Measurements from ENCODE around the gene DUSP14. TPM values are rescaled to one million over a fixed set of nuclear protein-coding genes. Genes with fewer than 3 reads are reported as not detected.

DUSP14 gene
- polyA plus RNA-seq, 3 donors, result 11.2 to 18.1 (median 15.8) TPM

DNA sequence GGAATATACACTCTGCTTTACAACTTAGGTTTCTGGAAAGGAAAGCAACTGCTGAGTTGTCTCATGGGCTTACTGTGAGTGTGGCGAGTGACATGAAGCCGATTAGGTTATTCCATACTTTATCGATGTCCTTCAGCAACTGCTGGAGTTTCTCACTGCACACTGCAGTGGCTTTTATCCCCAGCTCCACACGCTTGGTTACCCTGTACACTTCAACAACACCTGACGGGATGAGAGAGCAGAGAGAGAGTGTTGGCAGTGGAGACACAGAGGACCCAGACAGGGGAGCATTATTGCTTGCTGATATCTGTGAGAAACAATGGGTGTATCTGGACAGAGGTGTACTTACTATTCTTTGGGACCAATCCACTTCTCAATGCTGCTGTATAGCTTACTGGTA, 46.2 kb downstream of the DUSP14 start:
- no peak for DNase-seq (ENCODE audit: extremely low read depth in 1 of 11, low read depth in 9 of 11, low spot score in 4 of 11)

DNA sequence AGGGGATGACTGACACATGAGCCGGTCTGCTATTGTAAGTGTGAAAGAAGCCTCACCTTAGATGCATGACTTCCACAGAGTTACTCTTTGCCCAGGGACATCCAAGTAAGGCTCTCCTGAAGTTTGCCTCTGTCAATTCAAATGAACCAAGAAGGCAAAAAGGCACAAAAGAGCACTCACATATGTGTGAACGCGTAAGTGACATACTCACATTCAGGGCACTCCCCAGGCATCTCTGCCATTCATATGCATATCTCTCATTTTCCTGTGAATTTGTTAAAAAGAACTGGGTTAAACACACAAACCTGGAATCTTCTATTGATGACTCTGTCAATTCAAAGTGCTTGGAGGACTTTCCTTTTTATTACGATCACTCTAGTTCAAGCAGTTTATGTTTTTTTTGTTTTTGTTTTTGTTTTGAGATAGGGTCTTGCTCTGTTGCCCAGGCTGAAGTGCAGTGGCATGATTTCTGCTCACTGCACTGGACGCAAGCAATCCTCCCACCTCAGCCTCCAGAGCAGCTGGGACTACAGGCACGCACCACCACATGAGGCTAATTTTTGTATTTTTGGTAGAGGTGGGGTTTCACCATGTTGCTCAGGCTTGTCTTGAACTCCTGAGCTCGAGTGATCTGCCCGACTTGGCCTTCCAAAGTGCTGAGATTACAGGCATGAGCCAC, 49.4 kb downstream of the DUSP14 start:
- no peak for DNase-seq (ENCODE audit: extremely low read depth in 1 of 11, low read depth in 9 of 11, low spot score in 4 of 11)

DNA sequence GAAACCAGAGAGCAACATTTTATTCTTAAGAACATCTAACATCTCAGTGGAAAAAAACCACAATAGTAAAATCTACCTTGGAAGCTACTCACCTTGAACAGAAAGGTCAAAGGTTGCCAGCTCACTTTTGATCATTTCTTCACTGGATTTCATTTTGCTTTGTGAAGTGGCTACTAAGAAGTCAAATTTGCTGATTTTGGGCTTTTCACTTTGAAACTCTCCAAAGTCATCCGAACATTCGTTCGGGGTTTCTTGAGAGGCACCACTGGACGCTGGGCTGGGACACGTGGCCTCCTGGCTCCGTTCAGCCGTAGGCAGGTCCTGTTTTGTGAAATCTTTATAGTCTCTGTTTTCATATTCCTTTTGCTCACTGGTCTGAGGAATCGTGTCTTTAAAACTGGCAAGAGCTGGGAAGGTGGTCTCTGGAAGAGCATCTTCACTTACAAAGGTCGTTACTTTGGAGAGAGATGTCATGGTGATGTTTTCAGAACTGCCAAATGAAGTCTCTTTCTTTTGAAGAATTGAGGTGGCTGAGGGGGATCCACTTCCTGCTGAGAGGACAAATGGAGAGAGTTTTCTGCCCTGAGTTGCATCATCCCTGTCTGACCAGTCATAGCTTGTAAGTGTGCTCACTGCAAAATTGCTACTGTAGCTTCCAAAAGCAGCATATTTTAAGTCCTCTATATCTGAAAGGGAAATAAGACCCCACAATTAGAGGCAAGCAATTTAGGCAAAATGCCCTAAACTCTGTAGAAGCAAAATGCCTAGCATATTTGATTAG, 52.4 kb downstream of the DUSP14 start:
- DNase-seq (ENCODE audit: extremely low read depth in 1 of 11, low read depth in 9 of 11, low spot score in 4 of 11), result no peak

DNA sequence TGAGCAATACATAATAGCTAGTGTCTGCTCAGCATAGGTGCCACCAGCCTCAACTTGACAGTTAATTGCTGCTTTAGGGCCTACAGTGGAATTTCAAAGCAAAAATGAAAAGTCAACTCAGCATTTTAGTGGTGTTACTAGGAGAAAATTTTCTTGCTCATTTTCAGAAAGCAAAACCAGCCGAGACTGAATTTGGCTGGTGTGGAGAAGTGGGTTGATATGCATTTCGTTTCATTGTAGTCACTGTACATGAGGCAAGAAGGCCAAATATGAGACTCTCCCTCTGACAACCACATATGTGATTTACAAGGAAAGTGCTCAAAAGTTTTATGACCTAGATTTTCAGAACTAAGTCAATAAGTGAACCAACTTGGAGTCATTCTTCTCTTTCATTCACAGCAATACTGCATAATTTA, 54.0 kb downstream of the DUSP14 start:
- DNase-seq (ENCODE audit: extremely low read depth in 1 of 11, low read depth in 9 of 11, low spot score in 4 of 11), result no peak

DNA sequence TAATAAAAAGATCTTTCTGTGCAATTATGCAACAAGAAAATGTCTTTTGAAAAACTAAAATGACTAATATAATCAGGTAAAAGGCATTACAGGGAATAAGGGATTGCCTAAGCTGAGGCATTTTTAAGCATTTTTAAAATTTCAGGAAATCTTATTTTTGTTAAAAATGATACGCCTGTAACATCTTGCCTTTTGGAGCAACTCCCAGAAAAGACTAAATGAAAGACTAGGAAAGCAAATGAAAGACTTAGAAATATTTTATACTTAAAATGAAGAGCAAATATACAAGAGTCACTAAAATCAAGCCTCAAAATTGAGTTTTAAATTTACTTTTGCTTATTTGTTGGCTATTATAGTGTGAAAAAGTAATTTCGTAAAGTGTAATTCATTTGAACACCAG, 55.8 kb downstream of the DUSP14 start:
- no peak for DNase-seq (ENCODE audit: extremely low read depth in 1 of 11, low read depth in 9 of 11, low spot score in 4 of 11)

DNA sequence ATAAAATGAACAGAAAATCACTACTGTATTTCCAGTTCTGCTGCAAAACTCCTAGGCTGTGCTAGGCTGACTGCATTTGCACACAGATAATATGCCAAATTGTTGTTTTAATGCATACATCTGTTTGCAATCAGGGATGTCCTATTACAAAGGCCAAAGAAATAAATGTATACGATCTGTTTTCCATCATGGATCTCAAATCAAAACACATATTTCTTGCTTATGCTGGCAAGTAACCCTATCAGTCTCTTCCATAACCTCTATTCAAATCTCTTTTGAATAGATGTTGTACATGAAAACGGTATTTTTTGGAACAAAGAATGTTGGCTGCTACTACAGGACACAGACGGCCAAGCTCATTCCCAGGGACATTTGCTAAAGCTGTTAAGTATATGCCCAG, 56.6 kb downstream of the DUSP14 start:
- no peak for DNase-seq (ENCODE audit: extremely low read depth in 1 of 11, low read depth in 9 of 11, low spot score in 4 of 11)

DNA sequence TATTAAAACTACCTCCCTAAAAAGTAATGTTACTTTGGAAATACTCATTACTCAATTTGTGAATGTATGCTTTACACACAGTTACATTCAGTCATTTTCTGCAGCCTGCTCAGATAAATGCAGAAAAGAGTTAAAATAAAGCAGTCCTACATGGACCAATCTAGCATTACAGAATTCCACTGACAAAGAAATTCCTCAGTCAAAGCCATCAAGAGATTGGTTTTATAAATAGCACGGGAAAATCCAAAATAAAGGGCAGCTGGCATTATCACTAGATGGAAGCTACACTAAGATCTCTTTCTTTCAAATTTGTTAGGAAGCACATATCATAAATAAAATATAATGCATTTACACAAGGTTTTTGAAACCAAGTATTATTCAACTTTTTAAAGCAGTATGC, 58.3 kb downstream of the DUSP14 start:
- no peak for DNase-seq (ENCODE audit: extremely low read depth in 1 of 11, low read depth in 9 of 11, low spot score in 4 of 11)

DNA sequence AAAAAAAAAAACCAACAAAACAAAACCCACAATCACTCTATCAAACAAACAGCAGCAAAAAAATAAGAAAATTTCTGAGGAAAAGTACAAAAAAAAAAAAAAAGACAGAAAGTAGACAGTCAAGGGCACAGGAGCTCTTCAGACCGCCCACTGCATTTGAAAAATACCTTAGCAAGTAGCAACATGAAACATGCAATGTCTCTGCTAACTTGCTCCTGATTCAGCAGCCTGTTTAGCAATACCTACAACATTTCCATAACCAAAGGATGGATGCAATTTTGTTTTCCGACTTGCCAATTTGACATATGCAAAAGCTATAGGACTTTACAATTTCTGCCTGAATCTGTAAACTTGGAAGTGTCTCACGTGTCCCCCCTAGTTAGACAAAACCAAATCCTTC, 62.1 kb downstream of the DUSP14 start:
- no peak for DNase-seq (ENCODE audit: extremely low read depth in 1 of 11, low read depth in 9 of 11, low spot score in 4 of 11)

DNA sequence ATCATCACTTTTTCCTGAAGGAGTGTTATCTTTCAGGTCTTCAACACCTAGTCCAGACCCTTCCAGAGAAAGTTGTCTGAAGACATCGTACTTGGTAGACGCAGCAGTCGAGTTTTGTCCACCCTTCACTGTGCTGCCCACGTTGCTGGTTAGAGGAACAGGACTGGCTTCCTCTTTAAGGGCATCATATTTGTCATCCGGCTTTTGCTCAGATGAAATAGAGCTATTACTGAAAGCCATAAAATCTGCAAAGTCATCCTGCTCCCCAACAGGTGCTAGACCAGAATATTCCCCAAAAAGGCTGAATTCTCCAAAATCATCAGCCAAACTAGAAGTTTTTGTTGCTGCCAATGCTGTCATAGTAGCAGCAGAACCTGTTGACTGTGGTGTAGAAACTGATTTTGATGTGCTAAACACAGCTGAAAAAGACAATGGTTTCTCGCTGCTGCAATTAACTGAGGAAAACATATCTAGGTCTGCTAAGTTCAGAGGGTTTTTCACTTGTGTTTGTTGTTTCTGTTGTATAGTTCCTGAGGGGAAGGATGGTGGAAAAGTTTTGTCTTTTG, 63.8 kb downstream of the DUSP14 start:
- DNase-seq (ENCODE audit: extremely low read depth in 1 of 11, low read depth in 9 of 11, low spot score in 4 of 11), result no peak

DNA sequence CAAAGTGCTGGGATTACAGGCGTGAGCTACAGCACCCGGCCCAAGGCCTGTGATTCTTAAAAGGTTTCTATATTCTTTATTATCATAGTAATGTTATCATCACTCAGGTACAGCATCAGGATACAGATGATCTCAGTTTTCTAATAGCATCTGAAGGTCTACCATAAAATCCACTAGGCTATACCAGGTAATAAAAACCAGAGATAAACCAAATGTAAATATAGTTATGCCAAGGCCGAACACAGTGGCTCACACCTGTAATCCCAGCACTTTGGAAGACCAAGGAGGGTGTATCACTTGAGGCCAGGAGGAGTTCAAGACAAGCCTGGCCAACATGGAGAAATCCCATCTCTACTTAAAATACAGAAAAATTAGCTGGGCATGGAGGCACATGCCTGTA, 65.7 kb downstream of the DUSP14 start:
- DNase-seq (ENCODE audit: extremely low read depth in 1 of 11, low read depth in 9 of 11, low spot score in 4 of 11), result no peak

DNA sequence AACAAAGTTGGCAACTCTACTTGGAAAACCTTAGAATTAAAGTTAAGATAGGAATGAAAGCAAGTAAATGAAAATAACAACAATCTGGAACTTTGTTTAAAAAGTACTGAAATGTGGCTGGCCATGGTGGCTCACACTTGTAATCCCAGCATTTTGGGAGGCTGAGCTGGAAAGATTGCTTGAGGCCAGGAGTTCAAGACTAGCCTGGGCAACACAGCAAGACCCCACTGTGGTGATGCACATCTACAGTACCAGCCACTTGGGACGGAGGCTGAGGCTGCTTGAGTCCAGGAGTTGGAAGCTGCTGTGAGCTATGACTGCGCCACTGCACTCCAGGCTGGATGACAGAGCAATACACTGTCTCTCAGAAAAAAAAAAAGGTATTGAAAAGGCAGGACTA, 67.8 kb downstream of the DUSP14 start:
- DNase-seq (ENCODE audit: extremely low read depth in 1 of 11, low read depth in 9 of 11, low spot score in 4 of 11), result no peak

DNA sequence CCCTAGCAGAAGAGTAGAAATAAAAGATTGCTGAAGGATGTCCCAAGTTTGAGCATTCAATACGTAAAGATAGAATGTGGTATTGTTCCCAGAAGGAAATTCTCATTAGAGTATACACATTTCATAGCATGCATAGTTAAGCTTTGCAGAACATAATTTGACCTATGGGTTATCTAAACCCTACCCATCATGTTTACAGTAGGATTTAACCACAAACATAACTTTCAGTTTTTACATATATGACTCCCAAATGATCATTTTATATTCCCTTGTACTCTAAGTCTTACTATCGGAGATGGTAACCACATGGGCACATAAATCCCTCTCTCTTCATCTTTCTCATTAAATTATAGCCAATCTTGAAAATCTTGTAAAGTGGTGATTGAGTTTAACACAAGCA, 68.6 kb downstream of the DUSP14 start:
- no peak for DNase-seq (ENCODE audit: extremely low read depth in 1 of 11, low read depth in 9 of 11, low spot score in 4 of 11)

DNA sequence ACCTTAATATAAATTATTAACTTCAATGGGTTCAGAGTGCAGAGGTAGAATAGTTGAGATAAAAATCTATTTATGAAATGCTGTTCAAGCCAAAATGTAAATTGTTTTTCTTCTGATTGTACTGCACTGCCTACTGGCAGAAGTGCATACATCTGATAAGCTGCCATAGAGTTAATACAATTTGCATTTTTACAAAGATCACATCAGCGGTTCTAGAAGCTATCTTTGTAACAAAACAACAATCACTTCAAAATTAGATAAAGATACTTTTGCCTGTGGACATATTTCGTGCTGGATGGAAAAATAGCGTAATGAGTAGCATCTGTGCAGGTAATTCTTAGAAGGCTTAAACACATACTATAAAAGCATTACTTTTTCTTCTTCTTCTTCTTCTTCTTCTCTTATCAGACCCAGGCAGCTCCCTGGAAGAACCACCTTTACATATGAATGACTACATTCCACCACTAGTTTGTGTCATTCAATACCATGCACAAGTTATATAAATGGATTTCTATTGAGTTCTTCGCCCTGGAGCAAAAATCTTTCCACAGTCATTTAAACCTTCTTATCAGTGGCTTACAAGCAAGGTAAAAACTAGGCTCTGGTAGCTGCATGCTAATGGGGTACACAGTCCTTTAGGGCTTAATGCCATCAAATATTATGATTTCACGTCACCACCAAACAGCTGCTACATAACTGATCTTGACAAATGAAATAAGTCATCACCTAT, 72.5 kb downstream of the DUSP14 start:
- no peak for DNase-seq (ENCODE audit: extremely low read depth in 1 of 11, low read depth in 9 of 11, low spot score in 4 of 11)

Other genes starting within 250 kb of the DUSP14 start
- under 1 TPM; 0.06 to 0.23 (median 0.15) TPM for gene C17orf78, start 113.9 kb upstream of the DUSP14 start, polyA plus RNA-seq (ENCODE audit: insufficient read length in 3 of 3)
- gene ACACA, start 83.1 kb upstream of the DUSP14 start, polyA plus RNA-seq (ENCODE audit: insufficient read length in 3 of 3), result 10 to 100 TPM; 37.2 to 43.9 (median 43.6) TPM
- gene TADA2A, start 83.0 kb upstream of the DUSP14 start, polyA plus RNA-seq (ENCODE audit: insufficient read length in 3 of 3), result 10 to 100 TPM; 23.9 to 27.0 (median 25.0) TPM
- 10 to 100 TPM; 39.9 to 44.9 (median 41.0) TPM for gene SYNRG, start 119.5 kb downstream of the DUSP14 start, polyA plus RNA-seq (ENCODE audit: insufficient read length in 3 of 3)
- 10 to 100 TPM; 38.7 to 47.2 (median 42.0) TPM for gene DDX52, start 153.6 kb downstream of the DUSP14 start, polyA plus RNA-seq (ENCODE audit: insufficient read length in 3 of 3)

Data from renal cortex interstitium (tissue), 11 donors.